Measurements from ENCODE around the gene PTPRE. TPM values are rescaled to one million over a fixed set of nuclear protein-coding genes. Genes with fewer than 3 reads are reported as not detected.

The PTPRE gene
- total and polyA plus RNA-seq, 7 donors, result 0.48 to 4.5 (median 2.7) TPM

DNA sequence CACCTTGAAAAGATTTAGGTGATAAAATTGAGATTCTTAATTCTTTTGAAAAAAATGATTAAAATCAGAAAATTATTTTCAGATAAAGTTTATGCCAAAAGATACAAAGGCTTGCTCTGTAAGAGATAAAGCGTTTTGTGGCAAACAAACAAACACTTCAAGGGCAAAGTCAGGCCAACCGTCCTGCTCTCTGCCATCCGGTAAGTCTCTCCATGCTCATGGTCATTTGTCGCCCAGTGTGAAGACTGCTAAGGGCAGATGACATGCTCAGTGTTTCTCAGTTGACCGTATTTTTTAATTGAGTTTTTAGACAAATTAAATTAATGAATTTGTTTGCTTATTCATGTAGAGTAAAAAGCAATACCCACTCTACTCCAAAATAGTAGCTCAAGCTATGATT is 60.0 kb downstream of the PTPRE start:
- Histone ChIP-seq H3K9me3 (no peaks in the 10 kb centered on the region), H3K27me3 (ENCODE audit: insufficient read depth in 3 of 3, low read length in 2 of 3) (no peaks in the 10 kb centered on the region), H3K27ac (no peak overlapping the region), H3K4me3 (no peak overlapping the region), H3K4me1 (no peaks in the 10 kb centered on the region), H3K36me3 (ENCODE audit: insufficient read depth in 1 of 2, low read depth in 1 of 2) (no peaks in the 10 kb centered on the region)
- ATAC-seq (no peak), DNase-seq (no peak)
- intact Hi-C loops (cut with DNase I), result no loop called here
- TF ChIP-seq, protein P1, sequence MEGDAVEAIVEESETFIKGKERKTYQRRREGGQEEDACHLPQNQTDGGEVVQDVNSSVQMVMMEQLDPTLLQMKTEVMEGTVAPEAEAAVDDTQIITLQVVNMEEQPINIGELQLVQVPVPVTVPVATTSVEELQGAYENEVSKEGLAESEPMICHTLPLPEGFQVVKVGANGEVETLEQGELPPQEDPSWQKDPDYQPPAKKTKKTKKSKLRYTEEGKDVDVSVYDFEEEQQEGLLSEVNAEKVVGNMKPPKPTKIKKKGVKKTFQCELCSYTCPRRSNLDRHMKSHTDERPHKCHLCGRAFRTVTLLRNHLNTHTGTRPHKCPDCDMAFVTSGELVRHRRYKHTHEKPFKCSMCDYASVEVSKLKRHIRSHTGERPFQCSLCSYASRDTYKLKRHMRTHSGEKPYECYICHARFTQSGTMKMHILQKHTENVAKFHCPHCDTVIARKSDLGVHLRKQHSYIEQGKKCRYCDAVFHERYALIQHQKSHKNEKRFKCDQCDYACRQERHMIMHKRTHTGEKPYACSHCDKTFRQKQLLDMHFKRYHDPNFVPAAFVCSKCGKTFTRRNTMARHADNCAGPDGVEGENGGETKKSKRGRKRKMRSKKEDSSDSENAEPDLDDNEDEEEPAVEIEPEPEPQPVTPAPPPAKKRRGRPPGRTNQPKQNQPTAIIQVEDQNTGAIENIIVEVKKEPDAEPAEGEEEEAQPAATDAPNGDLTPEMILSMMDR (IDR thresholded peaks at IDR 0.05), result no peak
- WGBS, 3 donors, result 92 to 97% (median 94%) methylated on average over 5 of the region's 5 CpGs

DNA sequence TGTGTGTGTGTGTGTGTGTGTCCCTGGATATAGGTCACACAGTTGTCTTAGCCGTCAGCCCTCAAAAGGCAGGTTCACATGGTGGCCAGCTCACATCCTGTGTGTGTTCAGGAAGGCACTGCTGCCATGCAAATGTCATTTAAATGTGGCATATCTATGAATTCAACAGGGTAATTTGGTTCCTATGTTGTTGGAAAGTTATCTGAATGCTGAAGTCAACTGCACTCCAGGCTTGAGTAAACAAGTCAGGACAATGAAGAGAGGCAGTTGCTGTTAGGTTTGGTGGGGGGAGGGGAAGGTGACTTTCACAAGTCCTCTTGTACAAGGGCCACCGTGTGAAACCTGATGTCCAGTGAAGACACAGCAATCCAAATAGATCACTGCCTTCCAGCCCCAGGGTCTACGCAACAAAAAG is 61.1 kb downstream of the PTPRE start:
- Histone ChIP-seq H3K36me3 (ENCODE audit: insufficient read depth in 1 of 2, low read depth in 1 of 2) (no peaks in the 10 kb centered on the region), H3K4me3 (no peak overlapping the region), H3K27me3 (ENCODE audit: insufficient read depth in 3 of 3, low read length in 2 of 3) (no peaks in the 10 kb centered on the region), H3K27ac (no peak overlapping the region), H3K4me1 (no peaks in the 10 kb centered on the region), H3K9me3 (no peaks in the 10 kb centered on the region)
- no peak for DNase-seq
- ATAC-seq, result no peak
- TF ChIP-seq, protein P1 (IDR thresholded peaks at IDR 0.05), result no peak
- WGBS, 3 donors, result 71 to 72% (median 71%) methylated on average over 3 of the region's 3 CpGs
- intact Hi-C loops (cut with DNase I), result no loop called here

DNA sequence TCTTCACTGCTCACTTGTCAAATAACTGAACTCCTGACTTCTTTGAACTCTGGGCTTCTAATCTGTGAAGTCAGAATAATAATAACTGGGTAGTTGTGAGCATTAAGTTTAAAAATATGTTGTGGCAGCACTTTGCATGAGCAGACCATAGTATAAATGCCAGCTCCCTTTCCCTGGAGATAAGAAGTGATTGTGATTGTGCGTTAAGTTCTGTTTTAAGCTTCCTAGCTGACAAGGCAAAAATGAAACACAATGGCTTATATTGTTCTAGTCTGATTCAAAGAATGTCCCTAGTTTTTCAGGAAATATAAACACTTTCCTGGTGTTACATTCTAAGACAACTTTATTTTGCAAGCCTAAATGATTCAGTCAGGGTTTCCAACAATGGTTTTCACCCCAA is 61.8 kb downstream of the PTPRE start:
- peaks cover 0 to under 1% (median 0%) of the 10 kb centered on the region in 3 donors for H3K27me3 ChIP-seq (ENCODE audit: insufficient read depth in 3 of 3, low read length in 2 of 3)
- H3K9me3 ChIP-seq, result no peaks in the 10 kb centered on the region
- no peak overlapping the region for H3K4me3 ChIP-seq
- DNase-seq (no peak), ATAC-seq (no peak)
- TF ChIP-seq, protein P1 (IDR thresholded peaks at IDR 0.05), result no peak
- intact Hi-C loops (cut with DNase I), result no loop called here
- no peaks in the 10 kb centered on the region for H3K36me3 ChIP-seq (ENCODE audit: insufficient read depth in 1 of 2, low read depth in 1 of 2)
- WGBS, 3 donors, result 45 to 68% (median 54%) methylated on average over 1 of the region's 1 CpG
- no peaks in the 10 kb centered on the region for H3K4me1 ChIP-seq
- H3K27ac ChIP-seq, result no peak overlapping the region

DNA sequence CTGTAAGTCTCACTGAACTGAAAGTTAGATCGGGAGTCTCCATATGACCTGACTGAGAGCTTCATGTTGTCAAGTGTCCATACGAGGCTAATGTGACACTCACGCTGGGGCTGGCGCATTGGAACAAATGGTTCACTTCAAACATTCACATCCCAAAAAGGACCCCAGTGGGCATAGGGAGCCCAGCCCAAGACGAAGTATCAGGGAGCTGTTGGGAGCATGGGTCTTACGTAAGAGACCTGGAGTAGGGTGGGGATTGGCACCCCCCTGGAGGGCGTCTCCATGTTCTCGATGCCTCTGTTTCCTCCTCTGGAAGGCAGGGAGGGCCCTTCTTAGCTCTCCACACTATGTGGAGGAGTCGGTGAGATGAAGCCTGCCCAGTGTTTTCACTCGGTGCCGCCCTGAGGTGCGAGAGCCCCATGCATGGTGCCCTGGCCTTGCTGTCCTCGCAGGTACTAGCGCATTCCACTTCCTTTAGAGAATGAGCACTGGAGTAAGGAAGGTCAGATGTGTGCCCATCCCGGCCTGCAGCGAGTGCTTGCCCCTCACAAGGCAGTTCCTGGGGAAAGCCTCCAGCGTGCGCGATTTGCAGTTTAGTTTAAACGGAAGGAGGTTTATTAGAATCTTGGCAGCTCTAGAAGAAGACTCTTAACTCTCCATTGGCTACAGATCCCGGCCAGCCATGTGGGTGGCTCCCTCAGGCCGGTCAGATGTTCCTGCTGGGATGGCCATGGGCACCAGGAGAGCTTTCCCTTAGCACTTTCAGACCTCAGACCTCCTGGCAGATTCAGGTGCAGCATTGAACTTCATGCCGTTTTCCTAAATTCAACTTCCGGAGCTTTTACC is 64.4 kb downstream of the PTPRE start:
- TF ChIP-seq, protein P1 (IDR thresholded peaks at IDR 0.05), result no peak
- no peaks in the 10 kb centered on the region for H3K9me3 ChIP-seq
- no peaks in the 10 kb centered on the region for H3K36me3 ChIP-seq (ENCODE audit: insufficient read depth in 1 of 2, low read depth in 1 of 2)
- peaks cover 0 to 7% (median 4%) of the 10 kb centered on the region in 3 donors for H3K27me3 ChIP-seq (ENCODE audit: insufficient read depth in 3 of 3, low read length in 2 of 3)
- intact Hi-C loops (cut with DNase I), result no loop called here
- ATAC-seq, result no peak
- no peak overlapping the region for H3K4me3 ChIP-seq
- WGBS, 3 donors, result 73 to 85% (median 75%) methylated on average over 24 of the region's 24 CpGs
- no peak for DNase-seq
- H3K27ac ChIP-seq, result no peak overlapping the region
- H3K4me1 ChIP-seq, result no peaks in the 10 kb centered on the region
